A204.1 (cell line): ENCODE results near the gene HS3ST2.
"Not testable (repeated sequence)": the region's sequence is repeated elsewhere in the genome, so short reads cannot be mapped to it uniquely, and the experiment has no call there.

Experiments
- FAIRE-seq: peaks from 2 replicates; lab custom pipeline; 2012; peaks lifted over from hg19 to GRCh38; lab: Jason Lieb, UNC

HS3ST2 gene

DNA sequence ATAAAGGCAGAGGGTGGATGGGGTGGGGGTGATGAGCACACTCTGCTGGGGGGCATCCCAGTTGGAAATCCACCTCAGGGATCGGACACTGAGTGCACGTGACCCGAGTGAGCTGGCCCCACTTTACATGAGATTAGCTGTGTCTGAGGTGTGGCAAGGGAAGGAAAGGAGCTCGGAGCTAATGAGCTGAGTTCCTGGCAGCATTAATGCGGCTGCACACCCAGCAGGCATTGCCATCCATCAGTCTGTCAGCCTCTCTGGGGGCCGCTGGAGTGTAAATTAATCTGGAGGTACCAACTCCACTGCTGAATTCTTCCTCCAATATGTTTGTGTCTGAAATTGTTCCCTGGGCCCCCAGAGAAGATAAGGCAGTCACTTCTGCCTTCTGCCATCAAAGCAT, 65.5 kb downstream of the HS3ST2 start:
- FAIRE-seq: no peak

DNA sequence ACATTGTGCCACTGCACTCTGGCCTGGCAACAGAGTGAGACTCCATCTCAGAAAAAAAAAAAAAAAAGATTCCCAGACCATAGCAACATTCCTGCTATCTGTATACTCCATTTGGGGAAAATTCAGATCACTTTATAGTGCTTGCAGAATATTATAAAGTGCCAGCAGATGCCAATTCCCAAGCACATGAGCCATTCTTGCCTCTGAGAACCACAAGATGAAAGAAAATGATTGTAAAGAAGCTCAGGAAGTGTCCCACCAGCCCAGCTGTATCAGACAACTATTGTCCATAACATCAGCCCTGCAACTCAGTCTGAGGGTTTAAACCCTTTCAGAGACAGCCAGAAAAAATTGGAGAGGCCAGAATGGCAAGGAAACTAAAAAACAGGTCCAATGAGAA, 69.0 kb downstream of the HS3ST2 start:
- no peak for FAIRE-seq

DNA sequence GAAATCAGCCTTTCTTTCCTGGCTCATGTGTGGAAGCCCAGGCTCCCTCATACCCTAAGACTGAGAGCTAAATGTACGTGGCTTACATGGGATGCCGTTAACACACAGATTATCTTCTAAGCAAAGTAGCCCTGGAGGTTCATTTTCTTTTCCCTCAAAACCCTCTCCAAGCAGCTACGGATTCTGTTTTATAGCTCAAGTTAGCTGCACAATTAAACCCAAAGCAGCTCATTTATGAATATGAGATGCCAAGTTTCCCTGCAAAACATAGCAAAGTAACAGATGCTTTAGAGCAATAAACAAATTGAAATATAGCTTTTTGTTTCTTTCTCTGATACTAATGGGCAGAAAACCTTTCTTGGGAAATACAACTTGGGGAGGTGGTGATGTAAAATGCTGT, 72.0 kb downstream of the HS3ST2 start:
- no peak for FAIRE-seq

DNA sequence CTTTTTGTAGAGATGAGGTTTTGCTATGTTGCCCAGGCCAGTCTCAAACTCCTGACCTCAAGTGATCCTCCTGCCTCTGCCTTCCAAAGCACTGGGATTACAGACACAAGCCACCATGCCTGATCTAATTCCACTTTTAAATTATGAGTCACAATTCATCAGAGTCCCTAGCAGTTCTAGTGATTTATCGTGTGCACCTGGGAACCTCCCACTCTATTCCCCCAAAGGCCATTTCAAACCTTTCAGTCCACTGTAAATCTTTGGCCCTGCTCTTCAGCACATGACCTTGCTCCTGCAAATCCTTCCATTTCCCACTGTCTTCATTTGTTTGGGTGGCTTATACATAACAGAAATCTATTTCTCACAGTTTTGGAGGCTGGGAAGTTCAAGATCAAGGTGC, 73.0 kb downstream of the HS3ST2 start:
- FAIRE-seq: no peak

- FAIRE-seq: no peak
Measured at GRCh38 chr16:22887445-22887844, 73.5 kb downstream of the HS3ST2 start.

DNA sequence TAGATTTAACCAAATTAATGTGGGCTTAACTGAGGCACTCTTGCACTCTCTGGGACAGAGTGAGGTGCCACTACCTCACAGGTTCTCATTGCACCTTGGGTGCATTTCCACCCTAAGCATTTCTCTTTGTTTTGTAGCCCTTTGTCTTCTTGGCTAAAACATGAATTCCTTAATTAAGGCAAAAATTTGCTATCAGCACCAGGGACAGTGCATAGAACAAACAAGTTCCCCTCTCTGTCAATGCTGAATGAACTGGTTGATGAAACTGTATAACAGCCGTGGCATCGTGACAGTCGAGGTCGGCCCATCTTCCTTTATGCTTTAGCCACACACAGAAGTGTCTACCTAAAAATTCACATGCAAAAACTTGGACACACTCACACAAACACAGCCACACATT, 74.8 kb downstream of the HS3ST2 start:
- FAIRE-seq: no peak

DNA sequence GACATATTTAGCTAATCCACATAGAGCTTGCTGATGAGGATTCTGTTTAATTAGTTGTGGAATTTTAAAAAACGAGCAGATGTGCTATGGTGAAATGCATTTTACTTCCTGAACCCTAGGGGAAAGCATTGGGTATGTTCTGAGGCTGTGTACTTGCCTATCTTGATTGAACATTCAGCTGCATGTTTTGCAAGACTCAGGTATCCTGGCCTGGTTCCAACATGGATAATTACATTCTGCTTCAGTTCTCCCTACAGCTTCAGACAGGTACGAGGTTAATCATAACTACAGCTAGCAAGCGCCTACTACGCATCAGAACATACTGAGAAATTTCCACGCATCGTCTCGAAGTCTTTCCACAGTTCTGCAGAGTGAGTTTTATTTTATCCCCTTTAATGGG, 77.0 kb downstream of the HS3ST2 start:
- FAIRE-seq: no peak

GRCh38 chr16:22897184-22897583, 83.2 kb downstream of the HS3ST2 start:
- FAIRE-seq: no peak

DNA sequence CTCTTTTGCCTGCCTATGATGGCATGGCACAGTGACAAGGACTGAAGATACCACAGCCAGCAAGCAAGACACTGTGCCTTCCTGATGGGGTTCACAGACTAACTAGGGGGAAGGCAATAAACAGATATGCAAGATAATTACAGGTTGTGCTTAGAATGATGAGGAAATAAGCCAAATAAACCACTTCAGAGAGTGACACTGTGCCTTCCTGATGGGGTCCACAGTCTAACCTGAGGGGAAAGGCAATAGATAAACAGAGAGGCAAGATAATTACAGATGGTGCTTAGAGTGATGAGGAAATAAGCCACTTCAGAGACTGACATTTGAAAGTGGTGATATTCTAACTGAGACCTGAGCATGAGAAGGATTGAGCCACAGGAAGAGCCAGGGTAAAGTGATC, 84.2 kb downstream of the HS3ST2 start:
- no peak for FAIRE-seq

DNA sequence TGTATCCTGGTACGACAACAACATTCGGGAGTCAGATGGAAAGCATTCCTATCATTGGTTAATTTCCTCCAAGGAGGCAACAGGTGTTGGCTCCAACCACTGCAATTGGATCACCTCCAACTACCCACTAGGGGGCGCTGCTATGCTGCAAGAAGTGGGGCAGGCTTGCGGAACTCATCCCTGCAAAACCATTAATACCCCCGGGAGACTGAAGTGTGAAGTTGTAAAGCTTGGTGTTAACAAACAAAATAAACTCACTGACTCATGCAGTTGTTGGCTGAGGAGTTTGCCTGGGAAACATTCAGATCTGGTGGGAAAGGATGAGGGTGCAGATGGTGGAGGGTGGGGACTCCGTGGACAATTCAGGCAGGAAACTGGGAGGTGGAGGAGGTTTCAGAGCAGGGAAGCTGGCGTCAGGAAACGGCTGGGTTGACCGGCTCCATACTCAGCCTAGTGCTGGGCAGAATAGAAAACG, 84.9 kb downstream of the HS3ST2 start:
- no peak for FAIRE-seq

DNA sequence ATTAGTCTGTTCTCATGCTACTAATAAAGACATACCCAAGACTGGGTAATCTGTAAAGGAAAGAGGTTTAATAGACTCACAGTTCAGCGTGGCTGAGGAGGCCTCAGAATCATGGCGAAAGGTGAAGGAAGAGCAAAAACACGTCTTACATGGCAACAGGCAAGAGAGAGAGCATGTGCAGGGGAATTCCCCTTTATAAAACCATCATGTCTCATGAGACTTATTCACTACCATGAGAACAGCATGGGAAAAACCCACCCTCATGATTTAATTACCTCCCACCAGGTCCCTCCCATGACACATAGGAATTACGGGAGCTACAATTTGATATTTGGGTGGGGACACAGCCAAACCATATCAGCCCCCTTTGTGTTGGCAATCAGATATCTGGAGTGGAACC, 85.6 kb downstream of the HS3ST2 start:
- not testable (repeated sequence) for FAIRE-seq

DNA sequence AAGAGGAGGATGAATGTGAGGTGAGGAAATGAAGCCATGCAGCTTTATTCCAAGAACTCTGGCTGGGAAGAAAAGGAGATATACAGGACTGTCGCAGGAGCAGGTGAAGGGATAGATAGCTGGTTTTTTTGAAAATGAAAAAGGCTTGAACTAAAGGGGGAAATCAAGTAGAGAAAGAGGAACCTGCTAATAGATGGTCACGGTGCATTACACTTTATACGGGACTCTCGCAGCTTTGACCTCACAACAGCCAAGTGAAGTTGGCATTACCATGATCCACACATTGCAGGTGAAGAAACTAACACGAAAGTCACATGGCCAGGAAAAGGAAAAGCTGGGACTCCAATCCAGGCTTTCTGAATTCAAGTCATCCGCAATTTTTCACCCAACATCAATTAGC, 86.9 kb downstream of the HS3ST2 start:
- FAIRE-seq: no peak

DNA sequence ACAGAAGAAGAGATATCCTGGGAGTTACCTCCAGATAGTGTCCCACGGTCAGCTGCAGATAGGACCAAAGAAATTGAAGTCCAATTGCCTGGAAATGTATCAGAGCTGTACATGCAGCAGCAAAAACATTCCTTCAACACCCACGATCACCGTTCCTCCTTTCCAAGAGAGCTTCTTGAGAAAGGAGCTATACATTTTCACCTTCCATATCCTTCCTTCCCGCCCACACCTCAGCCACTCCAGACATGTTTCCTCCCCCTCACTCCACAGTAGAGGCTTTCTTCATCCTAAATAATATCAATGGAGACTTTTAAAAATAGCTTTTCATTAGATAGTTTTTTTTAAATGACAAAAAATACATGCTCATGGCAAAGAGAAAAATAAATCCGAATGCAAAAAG, 87.6 kb downstream of the HS3ST2 start:
- FAIRE-seq: no peak

DNA sequence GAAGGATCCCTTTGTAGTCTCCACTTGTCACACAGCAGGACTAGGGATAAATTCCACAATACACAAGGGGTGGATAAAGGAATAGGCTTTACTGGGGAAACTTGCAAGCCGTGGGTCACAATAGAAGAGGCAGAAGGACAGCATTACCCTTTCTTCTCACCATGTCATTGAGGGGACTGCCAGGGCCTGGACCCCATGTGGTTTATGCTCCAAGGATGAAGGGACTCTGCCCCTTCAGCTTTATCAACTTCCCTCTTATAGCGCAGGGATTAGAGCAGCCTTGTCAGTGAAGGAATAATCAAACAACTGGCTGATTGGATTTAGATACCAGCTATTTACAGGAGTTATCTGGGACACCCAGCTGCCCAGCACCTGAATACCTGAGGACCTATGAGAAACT, 89.8 kb downstream of the HS3ST2 start:
- no peak for FAIRE-seq

DNA sequence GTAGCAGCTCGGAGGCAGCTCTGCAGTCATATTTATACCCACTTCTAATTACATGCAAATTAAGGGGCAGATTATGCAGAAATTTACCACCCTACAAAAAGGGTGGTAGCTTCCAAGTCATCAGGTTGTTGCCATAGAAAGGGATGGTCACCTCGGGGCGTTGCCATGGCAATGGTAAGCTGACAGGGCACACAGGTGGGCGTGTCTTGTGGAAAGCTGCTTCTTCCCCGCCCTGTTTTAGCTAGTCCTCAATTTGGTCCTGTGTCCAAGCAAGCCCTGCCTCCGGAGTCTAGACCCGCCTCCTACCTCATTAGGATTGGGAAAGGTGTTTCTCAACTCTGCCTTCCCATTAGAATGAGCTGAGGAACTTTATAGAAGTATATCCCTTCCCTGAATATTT, 98.7 kb downstream of the HS3ST2 start:
- FAIRE-seq: no peak

GRCh38 chr16:22915003-22915402, 101.0 kb downstream of the HS3ST2 start:
- no peak for FAIRE-seq

DNA sequence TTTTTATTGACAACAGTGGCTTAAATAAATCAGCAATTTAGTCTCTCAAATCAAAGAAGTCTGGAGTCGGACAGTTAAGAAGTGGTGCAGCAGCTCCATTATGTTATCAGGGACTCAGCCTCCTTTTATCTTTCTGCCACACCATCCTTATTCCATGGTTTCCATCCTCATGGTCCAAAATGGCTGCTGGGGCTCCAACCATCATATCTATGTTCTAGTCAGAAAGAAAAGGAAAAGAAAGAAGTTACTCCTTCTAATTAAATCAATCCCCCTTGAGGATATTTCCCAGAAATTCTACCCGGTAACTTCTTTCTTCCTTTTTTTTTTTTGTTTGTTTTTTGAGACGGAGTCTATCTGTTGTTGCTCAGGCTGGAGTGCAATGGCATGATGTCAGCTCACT, 109.5 kb downstream of the HS3ST2 start:
- FAIRE-seq: no peak

DNA sequence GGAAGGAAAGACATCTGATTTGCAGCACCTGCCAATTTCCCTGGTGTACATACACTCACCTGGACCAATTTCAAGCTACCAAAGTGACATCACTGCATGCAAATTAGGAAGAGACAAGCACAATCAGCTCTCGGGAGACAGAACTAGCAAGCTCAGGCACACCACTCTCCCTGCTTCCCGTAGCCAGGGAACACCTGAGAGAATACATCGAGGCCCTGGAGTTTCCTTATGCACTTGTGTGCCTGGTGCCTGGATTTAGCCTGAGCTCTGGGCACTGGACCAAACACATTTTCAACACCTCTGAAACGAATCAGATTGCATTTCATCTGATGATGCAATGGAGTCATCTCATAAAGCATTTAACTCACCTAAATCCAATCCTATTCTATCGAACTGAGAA, 110.5 kb downstream of the HS3ST2 start:
- FAIRE-seq: no peak

DNA sequence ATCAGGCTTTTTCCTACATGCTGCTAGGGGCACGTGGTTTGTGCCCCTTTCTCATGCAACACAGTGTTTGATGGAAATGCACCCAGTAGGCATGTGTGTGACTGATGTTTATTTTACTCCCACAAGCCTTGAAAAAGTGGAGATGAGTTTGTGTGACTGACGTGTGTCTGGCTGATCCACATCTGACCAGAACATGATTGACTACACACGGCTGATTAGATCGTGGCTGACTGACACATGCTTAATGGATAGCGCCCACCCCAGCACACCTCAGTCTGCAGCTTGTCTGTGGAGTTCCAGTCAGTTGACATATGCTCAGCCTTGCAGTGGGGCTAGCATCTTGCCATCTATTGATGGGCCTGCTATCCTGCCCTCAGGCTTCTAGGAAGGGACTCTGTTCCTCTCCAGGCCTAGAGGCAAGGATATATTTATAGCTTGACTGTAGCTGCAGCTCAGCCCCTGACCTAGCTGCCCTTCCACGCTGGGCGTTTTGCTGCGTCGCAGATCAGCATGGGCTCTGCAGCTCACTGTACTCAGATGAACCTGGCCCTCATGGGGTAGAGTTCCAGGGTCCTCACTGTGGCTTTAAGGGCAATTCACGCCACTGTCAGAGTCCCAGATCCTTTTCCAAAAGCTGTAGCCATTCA, 112.3 kb downstream of the HS3ST2 start:
- no peak for FAIRE-seq

- FAIRE-seq: no peak
Measured at GRCh38 chr16:22927306-22927705, 113.3 kb downstream of the HS3ST2 start.

DNA sequence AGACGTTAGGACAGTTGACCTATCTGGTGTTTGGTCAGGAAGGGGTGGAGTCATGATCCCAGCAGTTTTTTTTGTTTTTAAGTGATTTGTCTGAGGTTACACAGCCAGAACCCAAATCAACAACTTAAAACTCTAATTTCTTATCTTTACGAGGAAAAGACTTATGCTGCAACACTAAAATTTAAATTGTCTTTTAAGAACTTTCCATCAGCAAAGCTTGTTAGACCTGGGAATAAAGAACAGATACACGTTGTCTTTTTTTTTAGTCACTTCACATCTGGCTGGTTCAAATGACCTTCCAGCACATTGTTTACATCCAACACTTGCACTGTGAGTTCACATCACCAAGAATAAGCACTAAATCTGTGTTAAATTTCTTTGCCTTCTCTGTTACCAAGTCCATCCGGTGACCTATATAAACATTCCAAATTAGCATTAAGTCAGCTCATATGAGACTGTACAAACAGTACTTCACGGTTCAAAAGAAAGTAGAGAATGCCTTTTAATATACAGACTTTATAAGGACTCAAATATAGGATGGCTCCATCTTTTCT, 115.0 kb downstream of the HS3ST2 start:
- no peak for FAIRE-seq

DNA sequence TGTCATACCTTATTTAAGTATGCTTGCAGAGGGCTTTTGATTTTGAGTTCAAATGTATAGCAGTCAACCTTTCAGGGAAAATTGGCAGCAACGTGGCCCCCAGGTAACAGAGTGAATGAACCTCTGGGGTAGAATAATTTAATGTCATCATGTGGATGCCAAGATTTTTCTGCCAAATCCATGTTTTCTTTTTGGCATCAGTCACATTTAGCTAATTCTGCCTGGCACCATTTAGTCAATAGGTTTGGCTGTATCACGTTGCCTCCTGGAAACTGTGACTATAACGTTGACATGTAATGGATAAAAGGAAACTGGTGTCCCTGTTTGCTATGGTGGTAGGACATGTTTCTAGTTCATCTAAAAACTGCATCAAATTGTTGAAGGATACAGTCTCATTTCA, 115.5 kb downstream of the HS3ST2 start:
- no peak for FAIRE-seq

- no peak for FAIRE-seq
Measured at GRCh38 chr16:22932032-22932771, 118.2 kb downstream of the HS3ST2 start.

- FAIRE-seq: no peak
Measured at GRCh38 chr16:22933173-22933572, 119.2 kb downstream of the HS3ST2 start.
